ENCODE results near the gene POLR2H.
A peak's percentile ranks its signal among the peaks of the same experiment; 100 is the strongest.

The POLR2H gene

GRCh38 chr3:184371570-184372018 lies 10.1 kb downstream of the POLR2H start:
- peak; percentile 84 for DNase-seq (ENCODE audit: low spot score)

GRCh38 chr3:184372296-184372821 lies 10.8 kb downstream of the POLR2H start:
- no peak for DNase-seq (ENCODE audit: low spot score)

DNA sequence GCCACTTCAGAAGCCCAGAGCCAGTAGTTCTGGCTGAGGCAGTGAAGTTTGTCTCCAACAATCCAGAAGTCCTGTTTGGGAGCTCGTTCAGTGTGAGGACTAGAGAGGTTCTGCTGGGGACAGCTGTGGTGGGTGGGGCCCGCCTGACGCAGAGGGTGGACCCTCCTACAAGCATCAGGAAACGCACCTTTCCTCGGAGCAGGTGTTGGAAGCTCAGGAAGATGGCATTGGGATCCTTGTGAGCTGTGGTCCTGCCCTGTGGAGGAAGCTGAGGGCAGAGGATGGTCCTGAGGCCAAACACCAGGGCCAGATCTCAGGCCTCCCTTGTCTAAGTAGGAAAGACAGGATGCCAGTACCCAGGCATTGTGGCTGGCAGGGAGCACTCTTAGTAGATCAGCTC lies 11.4 kb downstream of the POLR2H start:
- DNase-seq (ENCODE audit: low spot score): no peak

DNA sequence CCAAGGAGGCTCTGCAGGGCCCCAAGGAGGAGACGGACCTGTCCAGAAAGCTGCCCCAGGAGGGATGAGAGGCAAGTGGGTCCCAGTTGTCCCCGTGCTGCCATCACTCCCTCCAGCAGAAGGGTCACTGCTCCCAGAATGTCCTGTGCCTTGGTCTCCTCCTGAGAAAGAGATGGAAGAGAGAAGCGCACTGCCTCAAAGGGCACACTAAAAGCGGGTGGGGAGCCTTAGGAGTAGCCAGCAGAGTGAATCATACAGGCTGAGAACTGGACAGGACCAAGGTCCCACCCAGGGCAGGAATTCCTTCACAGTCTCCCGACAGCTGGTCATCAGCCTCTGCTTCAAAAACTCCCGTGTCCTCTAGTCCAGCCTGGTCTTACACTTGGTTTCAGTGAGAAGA lies 11.9 kb downstream of the POLR2H start:
- DNase-seq (ENCODE audit: low spot score): no peak

DNA sequence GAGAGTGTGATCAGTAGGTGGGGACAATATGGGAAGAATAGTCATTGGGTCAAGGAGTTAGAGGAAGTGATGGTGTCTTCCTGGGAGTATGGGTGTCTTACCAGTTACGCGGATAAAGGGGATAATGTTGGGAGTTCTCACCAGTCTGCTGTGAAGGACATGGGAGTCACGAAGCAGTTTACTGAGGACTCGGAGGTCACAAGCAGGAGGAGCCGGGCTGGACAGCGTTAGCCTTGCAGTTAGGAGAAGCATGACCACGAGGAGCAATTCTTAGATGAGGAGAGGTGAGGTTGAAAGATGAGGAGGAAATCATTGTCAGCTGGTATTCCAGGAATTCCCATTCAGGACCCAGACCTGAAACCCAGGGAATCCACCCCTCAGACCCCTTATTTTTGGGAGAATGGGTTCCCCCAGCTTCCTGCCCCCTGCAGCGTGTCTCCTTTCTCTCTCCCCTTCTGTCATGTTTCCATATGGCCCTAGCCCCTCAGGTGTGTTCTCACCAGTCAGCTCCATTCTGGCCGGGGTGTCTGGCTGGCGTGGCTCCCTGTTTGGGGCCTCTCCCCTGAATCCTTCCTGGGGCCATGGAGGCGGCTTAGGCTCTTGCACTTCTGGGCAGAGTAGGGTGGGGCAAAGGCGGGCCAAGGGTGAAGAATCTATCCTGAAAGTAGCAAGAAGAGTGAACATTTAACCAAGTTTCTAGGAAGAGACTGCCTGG lies 14.4 kb downstream of the POLR2H start:
- DNase-seq (ENCODE audit: low spot score): no peak

DNA sequence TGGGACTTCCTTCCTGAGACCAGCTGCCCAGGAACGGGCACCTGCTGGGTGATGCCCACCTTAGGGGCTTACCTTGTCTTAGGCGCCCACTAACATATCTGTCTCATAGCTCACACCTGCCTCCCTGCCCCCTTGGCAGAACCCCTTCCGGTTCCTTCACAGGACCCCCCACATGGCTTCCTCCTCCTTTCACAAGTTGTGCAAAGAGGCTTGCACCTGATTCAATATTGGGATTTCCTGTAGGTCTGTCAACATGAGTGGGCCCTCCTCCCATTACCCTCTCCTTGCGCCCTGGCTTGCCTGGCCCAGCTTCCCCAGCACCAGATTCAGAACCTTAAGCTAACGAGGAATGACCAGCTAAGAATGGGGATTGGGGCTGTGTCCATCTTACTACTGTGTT lies 15.9 kb downstream of the POLR2H start:
- no peak for DNase-seq (ENCODE audit: low spot score)

- no peak for DNase-seq (ENCODE audit: low spot score)
Observed at GRCh38 chr3:184377882-184378445, 16.5 kb downstream of the POLR2H start, which contains the start of gene THPO. Gene THPO (minus strand): TSS chr3:184378207. CDS start chr3:184376259, 1,948 bp downstream.

DNA sequence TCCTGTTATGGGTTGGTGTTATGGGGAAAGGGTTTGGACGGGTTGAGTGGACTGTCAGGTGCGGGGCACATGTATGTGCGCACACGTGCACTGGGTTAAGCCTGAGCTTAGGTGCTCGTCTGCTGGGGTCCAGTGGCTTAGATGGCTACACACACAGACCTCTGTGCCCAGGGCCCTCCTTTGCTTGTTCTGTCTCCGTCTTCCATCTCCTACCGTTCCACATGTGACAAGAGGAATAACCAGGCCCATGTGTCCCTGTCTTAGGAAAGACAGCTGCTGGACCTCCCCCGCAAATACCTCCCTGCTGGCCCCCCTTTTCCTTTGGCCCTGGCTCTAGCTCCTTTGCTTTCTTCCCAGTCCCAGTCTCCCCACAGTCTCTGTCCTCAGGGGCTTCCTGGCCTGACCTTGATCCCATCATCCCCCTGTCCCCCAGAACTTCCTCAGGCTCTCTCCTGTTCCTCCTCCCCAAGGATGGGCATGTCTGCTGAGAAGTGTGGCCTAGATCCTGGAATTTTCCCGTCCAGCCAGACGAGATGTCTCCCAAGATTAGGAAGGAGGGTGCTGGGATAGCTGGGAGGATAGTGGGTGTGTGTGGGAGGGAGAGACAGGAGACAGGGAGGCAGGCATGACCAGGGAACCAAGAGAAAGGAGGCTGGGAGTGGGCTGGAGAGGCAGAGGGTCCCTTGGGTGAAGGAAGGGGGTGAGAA lies 17.3 kb downstream of the POLR2H start:
- no peak for DNase-seq (ENCODE audit: low spot score)

GRCh38 chr3:184379358-184380184 lies 18.1 kb downstream of the POLR2H start, which contains the start of gene CHRD:
Gene CHRD (plus strand): TSS chr3:184380054. CDS start chr3:184380319, 265 bp downstream.
- no peak for DNase-seq (ENCODE audit: low spot score)

DNA sequence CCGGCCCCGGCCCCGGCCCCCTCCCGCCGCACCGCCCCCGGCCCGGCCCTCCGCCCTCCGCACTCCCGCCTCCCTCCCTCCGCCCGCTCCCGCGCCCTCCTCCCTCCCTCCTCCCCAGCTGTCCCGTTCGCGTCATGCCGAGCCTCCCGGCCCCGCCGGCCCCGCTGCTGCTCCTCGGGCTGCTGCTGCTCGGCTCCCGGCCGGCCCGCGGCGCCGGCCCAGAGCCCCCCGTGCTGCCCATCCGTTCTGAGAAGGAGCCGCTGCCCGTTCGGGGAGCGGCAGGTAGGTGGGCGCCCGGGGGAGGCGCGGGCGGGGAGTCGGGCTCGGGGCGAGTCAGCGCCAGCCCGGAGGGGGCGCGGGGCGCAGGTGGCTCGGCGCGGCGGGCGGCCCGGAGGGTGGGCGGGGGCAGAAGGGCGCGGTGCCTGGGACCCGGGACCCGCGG lies 18.7 kb downstream of the POLR2H start:
- DNase-seq (ENCODE audit: low spot score): no peak

- DNase-seq (ENCODE audit: low spot score): no peak
Observed at GRCh38 chr3:184380627-184381260, 19.2 kb downstream of the POLR2H start.

DNA sequence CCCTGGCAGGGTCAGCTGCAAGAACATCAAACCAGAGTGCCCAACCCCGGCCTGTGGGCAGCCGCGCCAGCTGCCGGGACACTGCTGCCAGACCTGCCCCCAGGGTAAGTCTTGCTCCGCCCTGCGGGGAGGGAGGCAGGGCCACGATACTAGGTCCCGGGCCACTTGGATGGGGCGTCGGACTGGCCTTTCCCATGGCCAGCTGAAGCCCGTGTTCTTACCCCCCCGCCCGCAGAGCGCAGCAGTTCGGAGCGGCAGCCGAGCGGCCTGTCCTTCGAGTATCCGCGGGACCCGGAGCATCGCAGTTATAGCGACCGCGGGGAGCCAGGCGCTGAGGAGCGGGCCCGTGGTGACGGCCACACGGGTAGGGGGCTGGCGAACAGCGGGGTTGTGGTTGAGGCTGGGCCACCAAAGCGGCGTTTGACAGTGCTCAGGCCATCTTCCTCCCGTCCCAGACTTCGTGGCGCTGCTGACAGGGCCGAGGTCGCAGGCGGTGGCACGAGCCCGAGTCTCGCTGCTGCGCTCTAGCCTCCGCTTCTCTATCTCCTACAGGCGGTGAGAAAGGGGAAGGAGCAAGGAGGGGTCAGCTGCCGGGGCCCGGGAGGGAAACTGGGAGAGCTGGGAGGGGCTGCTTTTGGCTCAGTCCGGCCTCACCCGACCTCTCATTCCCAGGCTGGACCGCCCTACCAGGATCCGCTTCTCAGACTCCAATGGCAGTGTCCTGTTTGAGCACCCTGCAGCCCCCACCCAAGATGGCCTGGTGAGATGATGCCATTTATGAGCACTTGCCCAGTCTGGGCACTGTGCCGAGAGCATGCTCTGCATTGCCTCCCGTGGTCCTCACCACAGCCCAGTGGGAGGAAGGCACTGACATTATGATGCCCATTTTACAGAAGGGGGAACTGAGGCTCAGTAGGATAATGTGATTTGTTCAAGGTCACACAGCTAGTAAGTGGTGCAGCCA lies 20.0 kb downstream of the POLR2H start:
- no peak for DNase-seq (ENCODE audit: low spot score)

DNA sequence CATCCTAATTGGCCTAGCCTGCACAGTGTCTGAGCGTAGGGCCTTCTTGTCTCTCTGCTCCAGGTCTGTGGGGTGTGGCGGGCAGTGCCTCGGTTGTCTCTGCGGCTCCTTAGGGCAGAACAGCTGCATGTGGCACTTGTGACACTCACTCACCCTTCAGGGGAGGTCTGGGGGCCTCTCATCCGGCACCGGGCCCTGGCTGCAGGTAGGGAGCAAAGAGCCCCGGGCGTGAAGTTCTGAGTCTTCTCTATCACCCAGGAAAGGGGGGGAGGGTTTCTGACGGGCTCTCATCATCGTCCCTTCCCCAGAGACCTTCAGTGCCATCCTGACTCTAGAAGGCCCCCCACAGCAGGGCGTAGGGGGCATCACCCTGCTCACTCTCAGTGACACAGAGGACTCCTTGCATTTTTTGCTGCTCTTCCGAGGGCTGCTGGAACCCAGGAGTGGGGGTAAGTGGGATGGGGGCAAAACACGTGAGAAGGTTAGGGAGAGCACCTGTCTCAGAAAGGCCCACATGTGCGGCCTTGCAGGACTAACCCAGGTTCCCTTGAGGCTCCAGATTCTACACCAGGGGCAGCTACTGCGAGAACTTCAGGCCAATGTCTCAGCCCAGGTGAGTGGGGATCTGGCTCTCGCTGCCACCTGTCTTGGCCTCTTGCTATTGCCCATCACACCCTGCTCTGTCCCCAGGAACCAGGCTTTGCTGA lies 21.0 kb downstream of the POLR2H start:
- no peak for DNase-seq (ENCODE audit: low spot score)

DNA sequence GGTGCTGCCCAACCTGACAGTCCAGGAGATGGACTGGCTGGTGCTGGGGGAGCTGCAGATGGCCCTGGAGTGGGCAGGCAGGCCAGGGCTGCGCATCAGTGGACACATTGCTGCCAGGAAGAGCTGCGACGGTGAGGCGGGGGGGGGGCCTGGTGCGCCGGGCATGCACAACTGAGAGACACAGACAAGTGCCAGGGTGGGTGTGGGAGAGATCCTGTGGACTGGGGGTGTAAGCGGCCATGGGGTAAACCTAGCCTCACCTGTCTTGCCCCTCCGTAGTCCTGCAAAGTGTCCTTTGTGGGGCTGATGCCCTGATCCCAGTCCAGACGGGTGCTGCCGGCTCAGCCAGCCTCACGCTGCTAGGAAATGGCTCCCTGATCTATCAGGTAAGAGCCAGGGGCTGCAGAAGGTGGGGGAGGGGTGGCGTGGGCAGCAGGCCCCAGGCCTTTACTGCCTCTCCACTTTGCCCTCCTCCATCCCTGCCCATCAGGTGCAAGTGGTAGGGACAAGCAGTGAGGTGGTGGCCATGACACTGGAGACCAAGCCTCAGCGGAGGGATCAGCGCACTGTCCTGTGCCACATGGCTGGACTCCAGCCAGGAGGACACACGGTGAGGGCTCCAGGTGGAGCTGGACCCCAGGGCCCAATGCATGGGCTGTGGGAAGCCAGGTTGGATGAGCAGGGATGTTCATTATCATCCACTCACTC lies 21.7 kb downstream of the POLR2H start:
- DNase-seq (ENCODE audit: low spot score): no peak

DNA sequence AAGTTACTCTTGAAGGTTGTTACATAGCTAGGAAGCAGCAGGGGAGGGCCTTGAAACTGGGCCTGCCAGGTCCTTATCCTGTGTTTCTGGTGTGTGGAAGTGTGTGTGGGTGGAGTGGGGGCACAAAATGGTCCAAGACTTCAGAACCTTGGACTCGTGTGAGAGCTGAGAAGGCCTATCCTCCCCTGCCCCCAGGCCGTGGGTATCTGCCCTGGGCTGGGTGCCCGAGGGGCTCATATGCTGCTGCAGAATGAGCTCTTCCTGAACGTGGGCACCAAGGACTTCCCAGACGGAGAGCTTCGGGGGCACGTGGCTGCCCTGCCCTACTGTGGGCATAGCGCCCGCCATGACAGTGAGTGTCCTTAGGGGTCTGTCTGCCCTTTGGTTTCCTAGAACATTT lies 22.8 kb downstream of the POLR2H start:
- DNase-seq (ENCODE audit: low spot score): no peak

DNA sequence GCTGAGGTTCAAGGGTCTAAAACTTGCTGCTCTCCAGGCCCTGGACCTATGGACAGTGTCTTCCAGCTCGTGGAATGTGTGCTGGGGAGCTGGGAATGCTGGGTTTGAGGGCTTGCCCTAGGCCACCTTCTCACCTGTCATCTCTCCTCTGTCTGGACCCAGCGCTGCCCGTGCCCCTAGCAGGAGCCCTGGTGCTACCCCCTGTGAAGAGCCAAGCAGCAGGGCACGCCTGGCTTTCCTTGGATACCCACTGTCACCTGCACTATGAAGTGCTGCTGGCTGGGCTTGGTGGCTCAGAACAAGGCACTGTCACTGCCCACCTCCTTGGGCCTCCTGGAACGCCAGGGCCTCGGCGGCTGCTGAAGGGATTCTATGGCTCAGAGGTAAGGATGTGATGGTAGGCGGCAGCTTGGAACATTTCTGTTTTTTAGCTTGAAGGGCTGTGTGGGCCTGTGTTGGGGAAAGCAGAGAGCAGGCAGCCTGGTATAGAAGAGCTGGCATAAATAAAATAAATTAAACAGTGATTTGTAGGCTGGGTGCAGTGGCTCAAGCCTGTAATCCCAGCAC lies 23.4 kb downstream of the POLR2H start:
- DNase-seq (ENCODE audit: low spot score): no peak

GRCh38 chr3:184386047-184386806 lies 24.7 kb downstream of the POLR2H start:
- DNase-seq (ENCODE audit: low spot score): no peak

Measured in putamen (tissue), 1 donor.